Raji (cell line): ENCODE results near the gene ADGRF3.

Experiments used
- POLR2A ChIP-seq: IDR thresholded peaks from 2 replicates; pipeline ENCODE4 v1.6.1; 2011; ENCODE audit warnings: low read depth, low read length, control low read depth; ENCODE audit not compliant: insufficient read depth

ADGRF3 gene

GRCh38 chr2:26355038-26355995 is 8.7 kb upstream of the ADGRF3 start:
- no peak for TF ChIP-seq POLR2A

GRCh38 chr2:26352892-26353291 is 6.3 kb upstream of the ADGRF3 start:
- TF ChIP-seq POLR2A = no peak

GRCh38 chr2:26351375-26352090 is 4.9 kb upstream of the ADGRF3 start:
- TF ChIP-seq POLR2A = no peak

- TF ChIP-seq POLR2A = no peak
These were observed 3.1 kb upstream of the ADGRF3 start for GRCh38 chr2:26349690-26350089.

GRCh38 chr2:26347286-26347865 is 787 bp upstream of the ADGRF3 start:
- TF ChIP-seq POLR2A = no peak

- peak; percentile 95 for TF ChIP-seq POLR2A
These were observed 790 bp downstream of the ADGRF3 start, which contains the start of gene SELENOI for GRCh38 chr2:26345545-26346453. Gene SELENOI, plus strand, starts transcription at chr2:26346143. Its CDS starts 90 bp downstream, at chr2:26346233.

GRCh38 chr2:26345283-26345544 is 1.4 kb downstream of the ADGRF3 start:
- TF ChIP-seq POLR2A = no peak

- no peak for TF ChIP-seq POLR2A
These were observed 1.9 kb downstream of the ADGRF3 start for GRCh38 chr2:26344581-26345282.

- TF ChIP-seq POLR2A = no peak
These were observed 5.8 kb downstream of the ADGRF3 start for GRCh38 chr2:26340831-26341230.

- no peak for TF ChIP-seq POLR2A
These were observed 9.3 kb downstream of the ADGRF3 start for GRCh38 chr2:26337298-26337697.

- TF ChIP-seq POLR2A = no peak
These were observed 9.9 kb downstream of the ADGRF3 start for GRCh38 chr2:26336719-26337118.

GRCh38 chr2:26335231-26335630 is 11.4 kb downstream of the ADGRF3 start:
- no peak for TF ChIP-seq POLR2A

- no peak for TF ChIP-seq POLR2A
These were observed 13.3 kb downstream of the ADGRF3 start for GRCh38 chr2:26333293-26333692.

- TF ChIP-seq POLR2A = no peak
These were observed 16.0 kb downstream of the ADGRF3 start for GRCh38 chr2:26330604-26331003.
